ENCODE measurements around the gene PAOX.

PAOX gene

GRCh38 chr10:133350283-133350949 is 28.6 kb upstream of the PAOX start:
- no peak for DNase-seq

GRCh38 chr10:133350950-133351329 is 28.1 kb upstream of the PAOX start:
- DNase-seq: no peak

GRCh38 chr10:133351408-133352318 is 27.4 kb upstream of the PAOX start:
- DNase-seq: no peak

GRCh38 chr10:133353202-133353959 is 25.7 kb upstream of the PAOX start:
- no peak for DNase-seq

GRCh38 chr10:133353988-133354605 is 25.0 kb upstream of the PAOX start:
- no peak for DNase-seq

- no peak for DNase-seq
These were observed 24.3 kb upstream of the PAOX start for GRCh38 chr10:133354672-133355240.

GRCh38 chr10:133355266-133355665 is 23.8 kb upstream of the PAOX start:
- DNase-seq: no peak

- DNase-seq: no peak
These were observed 23.1 kb upstream of the PAOX start for GRCh38 chr10:133355991-133356390.

GRCh38 chr10:133356549-133357284 is 22.3 kb upstream of the PAOX start:
- no peak for DNase-seq

GRCh38 chr10:133357285-133358161 is 21.5 kb upstream of the PAOX start, which contains the start of gene FUOM:
Gene FUOM, minus strand, starts transcription at chr10:133358019. Its CDS starts 12 bp downstream, at chr10:133358007.
- peak; percentile 71 for DNase-seq

GRCh38 chr10:133358162-133358924 is 20.7 kb upstream of the PAOX start:
- no peak for DNase-seq

GRCh38 chr10:133358925-133359310 is 20.1 kb upstream of the PAOX start:
- DNase-seq: no peak

- DNase-seq: peak; percentile 61
These were observed 19.5 kb upstream of the PAOX start for GRCh38 chr10:133359554-133359971.

- DNase-seq: no peak
These were observed 19.0 kb upstream of the PAOX start for GRCh38 chr10:133359972-133360610.

GRCh38 chr10:133361227-133361626 is 17.8 kb upstream of the PAOX start:
- DNase-seq: no peak

GRCh38 chr10:133361773-133362441 is 17.2 kb upstream of the PAOX start:
- no peak for DNase-seq

- no peak for DNase-seq
These were observed 16.2 kb upstream of the PAOX start for GRCh38 chr10:133362846-133363245.

GRCh38 chr10:133364645-133365431 is 14.2 kb upstream of the PAOX start:
- no peak for DNase-seq
